Panc1 (cell line): ENCODE data around the gene KRTAP10-10.

Experiments used
- CTCF ChIP-seq: fragments of 450-650 bp; IDR thresholded peaks from 2 replicates; pipeline ENCODE4 v1.5.1; 2017; ENCODE audit warnings: mild to moderate bottlenecking
- POLR2AphosphoS5 ChIP-seq: IDR thresholded peaks from 2 replicates; pipeline ENCODE4 v1.6.1; 2012; ENCODE audit warnings: mild to moderate bottlenecking, low read depth, low read length, moderate library complexity
- SIN3A ChIP-seq: IDR thresholded peaks from 2 replicates; pipeline ENCODE4 v1.6.1; 2012; ENCODE audit warnings: low read depth, mild to moderate bottlenecking, low read length, moderate library complexity, borderline replicate concordance; ENCODE audit not compliant: insufficient read depth
- TCF7L2 ChIP-seq: IDR thresholded peaks from 2 replicates; pipeline ENCODE4 v1.6.1; 2011; ENCODE audit warnings: mild to moderate bottlenecking, low read depth, low read length, inconsistent platforms
- TF ChIP-seq, protein P1 (sequence below), 2 experiments: IDR thresholded peaks; 2 replicates each; pipeline ENCODE4 v1.6.1; 2011 to 2012; ENCODE audit warnings: low read depth in 2 of 2, control low read depth in 1 of 2, low read length in 1 of 2, mild to moderate bottlenecking in 1 of 2, moderate library complexity in 1 of 2; ENCODE audit not compliant: insufficient read depth in 1 of 2

- TF ChIP-seq CTCF (no peak), POLR2AphosphoS5 (no peak), TCF7L2 (no peak), SIN3A (no peak)
- TF ChIP-seq, protein P1, sequence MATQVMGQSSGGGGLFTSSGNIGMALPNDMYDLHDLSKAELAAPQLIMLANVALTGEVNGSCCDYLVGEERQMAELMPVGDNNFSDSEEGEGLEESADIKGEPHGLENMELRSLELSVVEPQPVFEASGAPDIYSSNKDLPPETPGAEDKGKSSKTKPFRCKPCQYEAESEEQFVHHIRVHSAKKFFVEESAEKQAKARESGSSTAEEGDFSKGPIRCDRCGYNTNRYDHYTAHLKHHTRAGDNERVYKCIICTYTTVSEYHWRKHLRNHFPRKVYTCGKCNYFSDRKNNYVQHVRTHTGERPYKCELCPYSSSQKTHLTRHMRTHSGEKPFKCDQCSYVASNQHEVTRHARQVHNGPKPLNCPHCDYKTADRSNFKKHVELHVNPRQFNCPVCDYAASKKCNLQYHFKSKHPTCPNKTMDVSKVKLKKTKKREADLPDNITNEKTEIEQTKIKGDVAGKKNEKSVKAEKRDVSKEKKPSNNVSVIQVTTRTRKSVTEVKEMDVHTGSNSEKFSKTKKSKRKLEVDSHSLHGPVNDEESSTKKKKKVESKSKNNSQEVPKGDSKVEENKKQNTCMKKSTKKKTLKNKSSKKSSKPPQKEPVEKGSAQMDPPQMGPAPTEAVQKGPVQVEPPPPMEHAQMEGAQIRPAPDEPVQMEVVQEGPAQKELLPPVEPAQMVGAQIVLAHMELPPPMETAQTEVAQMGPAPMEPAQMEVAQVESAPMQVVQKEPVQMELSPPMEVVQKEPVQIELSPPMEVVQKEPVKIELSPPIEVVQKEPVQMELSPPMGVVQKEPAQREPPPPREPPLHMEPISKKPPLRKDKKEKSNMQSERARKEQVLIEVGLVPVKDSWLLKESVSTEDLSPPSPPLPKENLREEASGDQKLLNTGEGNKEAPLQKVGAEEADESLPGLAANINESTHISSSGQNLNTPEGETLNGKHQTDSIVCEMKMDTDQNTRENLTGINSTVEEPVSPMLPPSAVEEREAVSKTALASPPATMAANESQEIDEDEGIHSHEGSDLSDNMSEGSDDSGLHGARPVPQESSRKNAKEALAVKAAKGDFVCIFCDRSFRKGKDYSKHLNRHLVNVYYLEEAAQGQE (IDR thresholded peaks at IDR 0.05; ENCODE audit: insufficient read depth in 1 of 2, low read depth in 2 of 2, low read length in 1 of 2) = no peak
Observed at GRCh38 chr21:44602463-44602850, 34.7 kb upstream of the KRTAP10-10 start.
